Trophoblast cell (in vitro differentiated cells and primary cell): ENCODE results near the gene DNAJC16.

Experiments
- DNase-seq, 2 donors: peaks; one replicate each; pipeline ENCODE4 v3.0.0-alpha.2; 2016
- H2AFZ ChIP-seq: 2 replicates; pipeline ENCODE4 v1.6.1; 2013; ENCODE audit warnings: low read length, moderate library complexity, mild to moderate bottlenecking; ENCODE audit not compliant: insufficient read depth, poor library complexity
- H2AK5ac ChIP-seq: 2 replicates; pipeline ENCODE4 v1.6.1; 2013; ENCODE audit warnings: mild to moderate bottlenecking, low read length
- H2BK120ac ChIP-seq: 2 replicates; pipeline ENCODE4 v1.6.1; 2013; ENCODE audit warnings: low read length, mild to moderate bottlenecking, moderate library complexity; ENCODE audit not compliant: insufficient read depth, poor library complexity
- H2BK12ac ChIP-seq: 2 replicates; pipeline ENCODE4 v1.6.1; 2013; ENCODE audit warnings: mild to moderate bottlenecking, low read length, moderate library complexity
- H2BK5ac ChIP-seq: 2 replicates; pipeline ENCODE4 v1.6.1; 2013; ENCODE audit warnings: low read length, low read depth, moderate library complexity, mild to moderate bottlenecking; ENCODE audit not compliant: poor library complexity
- H3K14ac ChIP-seq: 2 replicates; pipeline ENCODE4 v1.6.1; 2013; ENCODE audit warnings: mild to moderate bottlenecking, low read length
- H3K18ac ChIP-seq: 2 replicates; pipeline ENCODE4 v1.6.1; 2013; ENCODE audit warnings: mild to moderate bottlenecking, low read length
- H3K23ac ChIP-seq: 2 replicates; pipeline ENCODE4 v1.6.1; 2013; ENCODE audit warnings: low read length
- H3K27ac ChIP-seq: 2 replicates; pipeline ENCODE4 v1.5.1; 2013; ENCODE audit warnings: low read depth, mild to moderate bottlenecking, inconsistent platforms, low read length, moderate library complexity
- H3K27me3 ChIP-seq: 2 replicates; pipeline ENCODE4 v1.6.1; 2013; ENCODE audit warnings: inconsistent platforms, mild to moderate bottlenecking, low read length, moderate library complexity; ENCODE audit not compliant: insufficient read depth
- H3K36me3 ChIP-seq, 2 experiments: 1 replicate in 1 of 2; 2 replicates in 1 of 2; pipeline ENCODE4 v1.6.1; 2013; ENCODE audit warnings: low read length in 2 of 2, mild to moderate bottlenecking in 2 of 2, moderate library complexity in 1 of 2; ENCODE audit not compliant: insufficient read depth in 2 of 2, control insufficient read depth in 1 of 2
- H3K4ac ChIP-seq: 2 replicates; pipeline ENCODE4 v1.6.1; 2013; ENCODE audit warnings: low read depth, mild to moderate bottlenecking, low read length, moderate library complexity
- H3K4me1 ChIP-seq, 2 experiments: 1 replicate in 1 of 2; 2 replicates in 1 of 2; pipeline ENCODE4 v1.6.1; 2013; ENCODE audit warnings: low read length in 2 of 2, mild to moderate bottlenecking in 2 of 2, moderate library complexity in 1 of 2; ENCODE audit not compliant: insufficient read depth in 2 of 2, control insufficient read depth in 1 of 2
- H3K4me2 ChIP-seq: 2 replicates; pipeline ENCODE4 v1.6.1; 2013; ENCODE audit warnings: inconsistent platforms, mild to moderate bottlenecking, low read length, moderate library complexity
- H3K4me3 ChIP-seq: 2 replicates; pipeline ENCODE4 v1.5.1; 2013; ENCODE audit warnings: mild to moderate bottlenecking, low read depth, low read length, inconsistent platforms
- H3K79me1 ChIP-seq: one replicate; pipeline ENCODE4 v1.6.1; 2013; ENCODE audit warnings: low read length
- H3K79me2 ChIP-seq: 2 replicates; pipeline ENCODE4 v1.6.1; 2013; ENCODE audit warnings: low read length, mild to moderate bottlenecking; ENCODE audit not compliant: control insufficient read depth, insufficient read depth, poor library complexity
- H3K9ac ChIP-seq: 2 replicates; pipeline ENCODE4 v1.6.1; 2013; ENCODE audit warnings: mild to moderate bottlenecking, low read length
- H3K9me3 ChIP-seq: 2 replicates; pipeline ENCODE4 v1.6.1; 2013; ENCODE audit warnings: low read depth, mild to moderate bottlenecking, control low read depth, inconsistent platforms, low read length; ENCODE audit not compliant: insufficient read depth
- H4K12ac ChIP-seq: 2 replicates; pipeline ENCODE4 v1.6.1; 2013; ENCODE audit warnings: low read depth, mild to moderate bottlenecking, low read length, moderate library complexity
- H4K8ac ChIP-seq: 2 replicates; pipeline ENCODE4 v1.6.1; 2013; ENCODE audit warnings: low read depth, mild to moderate bottlenecking, low read length, moderate library complexity
- H4K91ac ChIP-seq: one replicate; pipeline ENCODE4 v1.6.1; 2013; ENCODE audit warnings: low read depth, mild to moderate bottlenecking, low read length, moderate library complexity
- WGBS: extraction: QIAGEN DNeasy Blood & Tissue Kit; methylation state at CpG from one replicate; pipeline ENCODE4 v1.1.7; 2013; ENCODE audit warnings: missing lambda C conversion rate; ENCODE audit not compliant: insufficient read length, insufficient coverage; ENCODE audit errors: extremely low coverage; 5-methylcytosine and 5-hydroxymethylcytosine counted together

DNAJC16 gene

GRCh38 chr1:15610167-15610566 lies 83.5 kb downstream of the DNAJC16 start:
- Histone ChIP-seq H3K4ac (no peak overlapping the region), H3K9ac (no peak overlapping the region), H3K79me2 (no peaks in the 10 kb centered on the region), H3K9me3 (no peaks in the 10 kb centered on the region), H2BK5ac (no peak overlapping the region), H3K27me3 (no peaks in the 10 kb centered on the region), H2AFZ (no peak overlapping the region), H3K27ac (no peak overlapping the region), H2BK120ac (no peak overlapping the region), H4K12ac (no peak overlapping the region), H3K14ac (no peak overlapping the region), H2AK5ac (no peak overlapping the region), H3K79me1 (no peaks in the 10 kb centered on the region), H3K23ac (no peak overlapping the region), H3K4me1 (no peaks in the 10 kb centered on the region), H3K4me3 (no peak overlapping the region), H2BK12ac (no peak overlapping the region), H4K8ac (no peak overlapping the region), H3K36me3 (no peaks in the 10 kb centered on the region), H3K18ac (no peak overlapping the region), H4K91ac (no peak overlapping the region), H3K4me2 (no peak overlapping the region)
- no CpG with 5 or more reads among the region's 4 CpGs for WGBS
- DNase-seq, result no peak

GRCh38 chr1:15616373-15617172 lies 89.9 kb downstream of the DNAJC16 start:
- H3K14ac ChIP-seq, result peak overlapping the region; percentile 24
- peak overlapping the region; percentile 81 for H4K91ac ChIP-seq
- H3K4ac ChIP-seq, result no peak overlapping the region
- H2AFZ ChIP-seq, result peak overlapping the region; percentile 75
- peaks cover 3 to 11% of the 10 kb centered on the region in 2 experiments for H3K4me1 ChIP-seq
- H3K79me1 ChIP-seq, result peaks cover 12% of the 10 kb centered on the region
- no peaks in the 10 kb centered on the region for H3K9me3 ChIP-seq
- H4K8ac ChIP-seq, result peak overlapping the region; percentile 74
- peak overlapping the region; percentile 27 for H4K12ac ChIP-seq
- H3K79me2 ChIP-seq, result peaks cover 6% of the 10 kb centered on the region
- no peak for DNase-seq
- H3K23ac ChIP-seq, result no peak overlapping the region
- H3K4me3 ChIP-seq, result no peak overlapping the region
- peak overlapping the region; percentile 4 for H2BK120ac ChIP-seq
- H3K36me3 ChIP-seq, result no peaks in the 10 kb centered on the region
- H3K18ac ChIP-seq, result no peak overlapping the region
- peak overlapping the region; percentile 59 for H3K27ac ChIP-seq
- H3K9ac ChIP-seq, result no peak overlapping the region
- H3K4me2 ChIP-seq, result peak overlapping the region; percentile 60
- no CpG with 5 or more reads among the region's 16 CpGs for WGBS
- H2BK12ac ChIP-seq, result peak overlapping the region; percentile 28
- H2BK5ac ChIP-seq, result peak overlapping the region; percentile 51
- H2AK5ac ChIP-seq, result no peak overlapping the region
- no peaks in the 10 kb centered on the region for H3K27me3 ChIP-seq

GRCh38 chr1:15617173-15618076 lies 90.8 kb downstream of the DNAJC16 start, which contains the start of gene DDI2:
Gene DDI2 (plus strand): TSS chr1:15617458. CDS start chr1:15617671, 213 bp downstream.
- peak within 1 kb of the TSS; percentile 80 for H2BK120ac ChIP-seq
- H4K12ac ChIP-seq, result peak within 1 kb of the TSS; percentile 49
- no CpG with 5 or more reads among the region's 86 CpGs for WGBS
- H3K4me1 ChIP-seq, result peaks cover 3 to 11% of the 10 kb centered on the region in 2 experiments
- H3K4ac ChIP-seq, result peak within 1 kb of the TSS; percentile 82
- H3K79me1 ChIP-seq, result peaks cover 12% of the 10 kb centered on the region
- no peaks in the 10 kb centered on the region for H3K27me3 ChIP-seq
- H3K14ac ChIP-seq, result peak within 1 kb of the TSS; percentile 95
- H3K36me3 ChIP-seq, result peaks cover 0 to 2% of the 10 kb centered on the region in 2 experiments
- peak within 1 kb of the TSS; percentile 84 for H2AFZ ChIP-seq
- DNase-seq, result peak; percentile 96 to 99
- no peak within 1 kb of the TSS for H3K23ac ChIP-seq
- H4K8ac ChIP-seq, result peak within 1 kb of the TSS; percentile 90
- H4K91ac ChIP-seq, result peak within 1 kb of the TSS; percentile 89
- H3K4me2 ChIP-seq, result peak within 1 kb of the TSS; percentile 90
- H2BK12ac ChIP-seq, result peak within 1 kb of the TSS; percentile 76
- peak within 1 kb of the TSS; percentile 90 for H3K4me3 ChIP-seq
- H3K79me2 ChIP-seq, result peaks cover 7% of the 10 kb centered on the region
- peak within 1 kb of the TSS; percentile 94 for H3K27ac ChIP-seq
- H3K9me3 ChIP-seq, result no peaks in the 10 kb centered on the region
- peak within 1 kb of the TSS; percentile 92 for H2BK5ac ChIP-seq
- H3K18ac ChIP-seq, result peak within 1 kb of the TSS; percentile 88
- peak within 1 kb of the TSS; percentile 44 for H2AK5ac ChIP-seq
- peak within 1 kb of the TSS; percentile 90 for H3K9ac ChIP-seq

GRCh38 chr1:15618077-15618654 lies 91.5 kb downstream of the DNAJC16 start:
- Histone ChIP-seq H3K4me1 (peaks cover 3 to 11% of the 10 kb centered on the region in 2 experiments), H3K79me1 (peaks cover 12% of the 10 kb centered on the region), H3K4me2 (peak overlapping the region; percentile 90), H3K4ac (peak overlapping the region; percentile 82), H3K4me3 (peak overlapping the region; percentile 90), H3K23ac (no peak overlapping the region), H3K27ac (peak overlapping the region; percentile 94), H2BK12ac (peak overlapping the region; percentile 76), H3K14ac (peak overlapping the region; percentile 95), H2AFZ (peak overlapping the region; percentile 84), H3K9ac (peak overlapping the region; percentile 90), H3K79me2 (peaks cover 10% of the 10 kb centered on the region), H3K9me3 (no peaks in the 10 kb centered on the region), H4K8ac (peak overlapping the region; percentile 90), H3K36me3 (peaks cover 0 to 2% of the 10 kb centered on the region in 2 experiments), H3K27me3 (no peaks in the 10 kb centered on the region), H4K12ac (peak overlapping the region; percentile 49), H2BK120ac (peak overlapping the region; percentile 80), H4K91ac (peak overlapping the region; percentile 89), H2AK5ac (peak overlapping the region; percentile 44), H2BK5ac (peak overlapping the region; percentile 92), H3K18ac (peak overlapping the region; percentile 88)
- peak; percentile 45 to 87 for DNase-seq
- no CpG with 5 or more reads among the region's 8 CpGs for WGBS
